Loucy (cell line): Measurements from ENCODE around the gene TPRG1L.

ENCODE experiments used
- H2AFZ ChIP-seq: fragments of 200-600 bp; sonication (generic); 2 replicates; pipeline ENCODE4 v1.6.0; 2016; ENCODE audit warnings: antibody characterized with exemption, mild to moderate bottlenecking, low read length, moderate library complexity
- H3F3A ChIP-seq: fragments of 200-600 bp; 2 replicates; pipeline ENCODE4 v1.6.0; 2016; ENCODE audit warnings: antibody characterized with exemption, low read depth, mild to moderate bottlenecking
- H3K27me3 ChIP-seq: fragments of 200-600 bp; sonication (generic); 2 replicates; pipeline ENCODE4 v1.6.1; 2014; ENCODE audit warnings: low read length, mild to moderate bottlenecking; ENCODE audit not compliant: insufficient read depth, poor library complexity, severe bottlenecking
- H3K36me3 ChIP-seq: fragments of 200-600 bp; sonication (generic); 2 replicates; pipeline ENCODE4 v1.6.1; 2016; ENCODE audit warnings: low read length; ENCODE audit not compliant: insufficient read depth
- H3K4me1 ChIP-seq: fragments of 200-600 bp; sonication (generic); 2 replicates; pipeline ENCODE4 v1.5.1; 2014; ENCODE audit warnings: low read length, mild to moderate bottlenecking; ENCODE audit not compliant: insufficient read depth, poor library complexity, severe bottlenecking
- H3K4me2 ChIP-seq: fragments of 200-600 bp; sonication (generic); 2 replicates; pipeline ENCODE4 v1.6.0; 2014; ENCODE audit warnings: antibody characterized with exemption, low read length, low read depth, mild to moderate bottlenecking; ENCODE audit not compliant: poor library complexity, severe bottlenecking
- H3K4me3 ChIP-seq: fragments of 200-600 bp; sonication (generic); 2 replicates; pipeline ENCODE4 v1.5.1; 2014; ENCODE audit warnings: low read length, mild to moderate bottlenecking, mixed read lengths; ENCODE audit not compliant: poor library complexity, severe bottlenecking
- H3K79me2 ChIP-seq: fragments of 200-600 bp; sonication (generic); 2 replicates; pipeline ENCODE4 v1.6.1; 2014; ENCODE audit warnings: low read length; ENCODE audit not compliant: insufficient read depth
- H3K9ac ChIP-seq: fragments of 200-600 bp; sonication (generic); 2 replicates; pipeline ENCODE4 v1.6.0; 2014; ENCODE audit warnings: mild to moderate bottlenecking, low read depth, low read length, moderate library complexity; ENCODE audit not compliant: poor library complexity, severe bottlenecking
- H3K9me2 ChIP-seq: fragments of 200-600 bp; sonication (generic); replicated peaks from 2 replicates; pipeline ENCODE4 v1.6.1; 2016; ENCODE audit warnings: low read depth, low read length, mixed read lengths
- H3K9me3 ChIP-seq: fragments of 200-600 bp; sonication (generic); 2 replicates; pipeline ENCODE4 v1.6.1; 2014; ENCODE audit warnings: mild to moderate bottlenecking, antibody characterized with exemption, low read length, low read depth; ENCODE audit not compliant: insufficient read depth
- H4K20me1 ChIP-seq: fragments of 200-600 bp; sonication (generic); 2 replicates; pipeline ENCODE4 v1.6.0; 2014; ENCODE audit warnings: antibody characterized with exemption, low read length, mild to moderate bottlenecking; ENCODE audit not compliant: insufficient read depth, poor library complexity, severe bottlenecking
- EZH2phosphoT487 ChIP-seq: fragments of 200-600 bp; IDR thresholded peaks from 2 replicates; pipeline ENCODE4 v1.6.1; 2018; ENCODE audit warnings: antibody characterized with exemption, mild to moderate bottlenecking, moderate library complexity, borderline replicate concordance
- TF ChIP-seq, protein P1 (sequence below): fragments of 200-600 bp; sonication (generic); conservative IDR thresholded peaks from 2 replicates; pipeline ENCODE4 v1.5.1; 2014; ENCODE audit warnings: mild to moderate bottlenecking, antibody characterized with exemption, low read length

Gene TPRG1L

DNA sequence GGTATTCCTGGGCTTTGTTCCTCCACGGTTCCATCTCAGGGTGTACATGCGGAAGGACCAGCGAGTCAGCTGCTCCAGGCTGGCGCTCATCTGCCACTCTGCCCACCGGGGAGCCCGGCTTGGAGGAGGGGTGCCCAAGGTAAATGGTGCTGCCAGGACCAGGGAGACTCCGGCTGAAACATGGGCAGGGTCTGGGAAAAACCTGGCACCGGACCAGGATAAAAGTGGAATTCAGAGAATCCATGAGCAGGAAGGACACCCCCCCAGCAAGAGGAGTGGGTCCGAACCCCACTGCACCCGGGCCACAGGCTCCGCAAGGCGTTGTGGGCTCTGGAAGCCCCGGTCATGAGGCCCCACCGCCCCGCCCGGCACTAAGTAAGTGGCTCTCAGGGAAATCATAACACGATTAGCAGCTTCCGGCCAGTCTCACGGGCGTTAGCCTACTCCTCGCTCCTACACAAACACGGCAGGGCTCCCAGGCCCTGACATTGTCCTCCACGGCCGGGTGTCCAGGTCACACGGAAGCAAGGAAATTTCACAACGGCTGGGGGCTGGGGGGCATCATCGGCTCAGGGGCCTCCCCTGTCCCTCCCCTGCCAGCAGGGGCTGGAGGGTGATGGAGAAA, 34.6 kb upstream of the TPRG1L start:
- no peaks in the 10 kb centered on the region for H3K36me3 ChIP-seq
- H3K9me3 ChIP-seq = no peaks in the 10 kb centered on the region
- no peaks in the 10 kb centered on the region for H3K27me3 ChIP-seq
- no peaks in the 10 kb centered on the region for H3F3A ChIP-seq
- no peak overlapping the region for H3K4me3 ChIP-seq
- H3K79me2 ChIP-seq = no peaks in the 10 kb centered on the region
- TF ChIP-seq, protein P1, sequence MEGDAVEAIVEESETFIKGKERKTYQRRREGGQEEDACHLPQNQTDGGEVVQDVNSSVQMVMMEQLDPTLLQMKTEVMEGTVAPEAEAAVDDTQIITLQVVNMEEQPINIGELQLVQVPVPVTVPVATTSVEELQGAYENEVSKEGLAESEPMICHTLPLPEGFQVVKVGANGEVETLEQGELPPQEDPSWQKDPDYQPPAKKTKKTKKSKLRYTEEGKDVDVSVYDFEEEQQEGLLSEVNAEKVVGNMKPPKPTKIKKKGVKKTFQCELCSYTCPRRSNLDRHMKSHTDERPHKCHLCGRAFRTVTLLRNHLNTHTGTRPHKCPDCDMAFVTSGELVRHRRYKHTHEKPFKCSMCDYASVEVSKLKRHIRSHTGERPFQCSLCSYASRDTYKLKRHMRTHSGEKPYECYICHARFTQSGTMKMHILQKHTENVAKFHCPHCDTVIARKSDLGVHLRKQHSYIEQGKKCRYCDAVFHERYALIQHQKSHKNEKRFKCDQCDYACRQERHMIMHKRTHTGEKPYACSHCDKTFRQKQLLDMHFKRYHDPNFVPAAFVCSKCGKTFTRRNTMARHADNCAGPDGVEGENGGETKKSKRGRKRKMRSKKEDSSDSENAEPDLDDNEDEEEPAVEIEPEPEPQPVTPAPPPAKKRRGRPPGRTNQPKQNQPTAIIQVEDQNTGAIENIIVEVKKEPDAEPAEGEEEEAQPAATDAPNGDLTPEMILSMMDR = no peak
- no peaks in the 10 kb centered on the region for H3K9me2 ChIP-seq
- H3K4me1 ChIP-seq = peaks cover 6% of the 10 kb centered on the region
- no peak overlapping the region for H2AFZ ChIP-seq
- H4K20me1 ChIP-seq = no peaks in the 10 kb centered on the region
- H3K4me2 ChIP-seq = no peak overlapping the region
- H3K9ac ChIP-seq = no peak overlapping the region

DNA sequence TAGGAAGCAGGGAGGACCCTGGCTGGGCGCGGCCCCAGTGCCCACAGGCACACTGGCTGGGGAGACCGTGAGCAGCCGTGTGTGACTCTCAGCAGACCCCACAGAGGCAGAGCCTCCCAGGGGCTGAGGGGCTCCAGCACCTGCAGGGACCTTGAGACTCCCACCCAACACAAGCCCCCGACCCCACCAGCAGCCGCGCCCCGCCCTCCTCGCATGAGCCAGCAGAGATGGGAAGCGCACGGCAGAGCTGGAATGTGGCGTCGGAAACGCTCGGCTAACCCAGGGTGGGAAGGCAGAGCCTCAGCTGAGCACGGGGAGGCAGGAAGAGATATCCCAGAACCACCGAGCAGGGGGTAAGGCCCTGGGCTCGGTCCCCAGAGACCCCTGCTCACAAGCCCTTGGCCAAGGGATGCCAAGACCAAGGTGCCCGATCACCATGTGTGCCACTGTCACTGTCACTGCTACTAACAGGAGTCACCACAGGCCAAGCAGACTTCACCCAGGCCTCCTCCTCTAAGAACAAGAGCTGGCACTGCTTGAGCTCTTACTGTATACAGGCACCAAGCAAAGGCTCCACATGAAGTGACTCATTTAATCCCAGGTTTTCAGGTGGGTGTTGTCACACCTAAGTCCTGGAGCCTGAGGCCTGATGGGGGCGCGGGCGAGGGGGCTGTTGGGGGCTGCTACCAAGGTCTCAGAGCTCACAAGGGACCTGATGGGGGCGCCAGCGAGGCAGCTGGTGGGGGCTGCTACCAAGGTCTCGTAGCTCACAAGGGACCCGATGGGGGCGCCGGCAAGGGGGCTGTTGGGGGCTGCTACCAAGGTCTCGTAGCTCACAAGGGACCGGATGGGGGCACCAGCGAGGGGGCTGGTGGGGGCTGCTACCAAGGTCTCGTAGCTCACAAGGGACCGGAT, 33.6 kb upstream of the TPRG1L start:
- H3K4me2 ChIP-seq = no peak overlapping the region
- H3K4me1 ChIP-seq = peaks cover 6% of the 10 kb centered on the region
- H3K9me2 ChIP-seq = no peaks in the 10 kb centered on the region
- no peaks in the 10 kb centered on the region for H3K79me2 ChIP-seq
- H4K20me1 ChIP-seq = no peaks in the 10 kb centered on the region
- no peaks in the 10 kb centered on the region for H3F3A ChIP-seq
- H3K9ac ChIP-seq = no peak overlapping the region
- no peaks in the 10 kb centered on the region for H3K9me3 ChIP-seq
- H3K36me3 ChIP-seq = no peaks in the 10 kb centered on the region
- H3K27me3 ChIP-seq = no peaks in the 10 kb centered on the region
- no peak overlapping the region for H2AFZ ChIP-seq
- no peak overlapping the region for H3K4me3 ChIP-seq
- TF ChIP-seq EZH2phosphoT487 = no peak
- TF ChIP-seq, protein P1 = peak; percentile 37; the same call in 1 of the 2 replicates

- H2AFZ ChIP-seq = no peak overlapping the region
- H3K9me2 ChIP-seq = no peaks in the 10 kb centered on the region
- no peak overlapping the region for H3K4me3 ChIP-seq
- H3K9me3 ChIP-seq = no peaks in the 10 kb centered on the region
- no peak overlapping the region for H3K4me2 ChIP-seq
- no peak overlapping the region for H3K9ac ChIP-seq
- H3F3A ChIP-seq = no peaks in the 10 kb centered on the region
- H3K36me3 ChIP-seq = no peaks in the 10 kb centered on the region
- H4K20me1 ChIP-seq = no peaks in the 10 kb centered on the region
- H3K4me1 ChIP-seq = peaks cover 19% of the 10 kb centered on the region
- TF ChIP-seq, protein P1 = no peak
- TF ChIP-seq EZH2phosphoT487 = no peak
- H3K79me2 ChIP-seq = no peaks in the 10 kb centered on the region
- no peaks in the 10 kb centered on the region for H3K27me3 ChIP-seq
Measured at GRCh38 chr1:3593334-3593733, 31.5 kb upstream of the TPRG1L start.
